Caco-2 (cell line): ENCODE measurements around the gene PI4K2B. TPM values are rescaled to one million over a fixed set of nuclear protein-coding genes. Genes with fewer than 3 reads are reported as not detected.

Experiments
- BruUV-seq: library from RNA; stranded (reverse); fragments of 400-500 nt; replicated peaks from 2 replicates; lab custom pipeline; 2021; lab: Mats Ljungman, UMichigan
- CTCF ChIA-PET: fragments of 300-600 bp; sonication (Branson Sonifier 250); formaldehyde crosslinking; loops from one replicate; lab custom pipeline; 2022; ENCODE audit warnings: antibody characterized with exemption; lab: Charles Lee
- POLR2A ChIA-PET: fragments of 300-600 bp; sonication (Branson Sonifier 250); formaldehyde crosslinking; loops from one replicate; lab custom pipeline; 2022; ENCODE audit warnings: antibody characterized with exemption; lab: Charles Lee
- DNase-seq, 2 experiments: peaks; one replicate each; pipeline versions ENCODE4 v3.0.0 to v3.0.0-alpha.2; 2020 to 2022
- H3K27me3 ChIP-seq: replicated peaks from 2 replicates; pipeline ENCODE4 v1.6.0; 2011; ENCODE audit warnings: low read length; ENCODE audit not compliant: control insufficient read depth, insufficient read depth
- H3K36me3 ChIP-seq: 2 replicates; pipeline ENCODE4 v1.5.1; 2011; ENCODE audit warnings: low read length; ENCODE audit not compliant: control insufficient read depth, insufficient read depth
- H3K4me1 ChIP-seq: fragments of 250-450 bp; sonication (Bioruptor Pico); 2 replicates; pipeline ENCODE4 v1.5.1; 2020; ENCODE audit warnings: mild to moderate bottlenecking
- H3K4me3 ChIP-seq: 2 replicates; pipeline ENCODE4 v1.5.1; 2011; ENCODE audit warnings: low read depth, mild to moderate bottlenecking, control low read depth, low read length
- H3K9me3 ChIP-seq: fragments of 250-450 bp; sonication (Bioruptor Pico); 2 replicates; pipeline ENCODE4 v1.5.1; 2020; ENCODE audit warnings: mild to moderate bottlenecking, moderate library complexity
- H3K27ac Mint-ChIP-seq: one replicate; pipeline ENCODE4 v1.8.0; 2022; ENCODE audit warnings: mixed read lengths; ENCODE audit not compliant: unreplicated experiment
- H3K27me3 Mint-ChIP-seq: one replicate; pipeline ENCODE4 v1.8.0; 2022; ENCODE audit warnings: mixed read lengths; ENCODE audit not compliant: insufficient read depth, unreplicated experiment
- H3K36me3 Mint-ChIP-seq: one replicate; pipeline ENCODE4 v1.8.0; 2022; ENCODE audit warnings: mild to moderate bottlenecking, mixed read lengths; ENCODE audit not compliant: insufficient read depth, unreplicated experiment
- H3K4me1 Mint-ChIP-seq: one replicate; pipeline ENCODE4 v1.8.0; 2022; ENCODE audit warnings: low read depth, mixed read lengths; ENCODE audit not compliant: unreplicated experiment
- H3K4me3 Mint-ChIP-seq: one replicate; pipeline ENCODE4 v1.8.0; 2022; ENCODE audit warnings: mild to moderate bottlenecking, moderate library complexity, mixed read lengths; ENCODE audit not compliant: unreplicated experiment
- H3K9me3 Mint-ChIP-seq: one replicate; pipeline ENCODE4 v1.8.0; 2022; ENCODE audit warnings: mixed read lengths; ENCODE audit not compliant: unreplicated experiment
- CTCF ChIP-seq, 2 experiments: fragments of 200-600 bp in 1 of 2; IDR thresholded peaks; 1 replicate in 1 of 2; 2 replicates in 1 of 2; pipeline versions ENCODE4 v1.5.1 to v1.8.0; 2011 to 2022; ENCODE audit warnings: antibody characterized with exemption in 1 of 2, control low read depth in 1 of 2, inconsistent platforms in 1 of 2, low read depth in 1 of 2, low read length in 1 of 2, mild to moderate bottlenecking in 1 of 2, moderate library complexity in 1 of 2; ENCODE audit not compliant: insufficient read depth in 1 of 2, severe bottlenecking in 1 of 2, unreplicated experiment in 1 of 2
- intact Hi-C: fragments of 100-400 bp; cut with micrococcal nuclease; formaldehyde crosslinking; loops from one replicate; pipeline ENCODE4 v1.10.0; 2022; ENCODE audit not compliant: unreplicated experiment
- total RNA-seq: library from RNA; stranded (reverse); gene quantifications from 2 replicates; pipeline ENCODE4 v1.2.3, GENCODE V29; 2022

Gene PI4K2B
- total RNA-seq, 1 experiment from 2014 or later: 25.0 TPM

GRCh38 chr4:25215511-25215910, 18.3 kb upstream of the PI4K2B start:
- POLR2A ChIA-PET: no interaction called here
- DNase-seq: no peak
- no peaks in the 10 kb centered on the region for H3K4me1 Mint-ChIP-seq
- H3K4me3 ChIP-seq: no peak overlapping the region
- no peaks in the 10 kb centered on the region for H3K36me3 ChIP-seq
- BruUV-seq: no TSS peak
- H3K4me3 Mint-ChIP-seq: no peak overlapping the region
- H3K27ac Mint-ChIP-seq: no peak overlapping the region
- H3K9me3 Mint-ChIP-seq: no peaks in the 10 kb centered on the region
- intact Hi-C loops: no loop called here
- H3K36me3 Mint-ChIP-seq: no peaks in the 10 kb centered on the region
- no peaks in the 10 kb centered on the region for H3K27me3 ChIP-seq
- CTCF ChIA-PET: no interaction called here
- TF ChIP-seq CTCF (IDR thresholded peaks at IDR 0.05; ENCODE audit: insufficient read depth in 1 of 2, low read depth in 1 of 2, low read length in 1 of 2, severe bottlenecking in 1 of 2, unreplicated experiment in 1 of 2): no peak
- H3K4me1 ChIP-seq: peaks cover 6% of the 10 kb centered on the region; the same call in 1 of the 2 replicates
- H3K9me3 ChIP-seq: no peaks in the 10 kb centered on the region
- no peaks in the 10 kb centered on the region for H3K27me3 Mint-ChIP-seq

- intact Hi-C loops: no loop called here
- Histone ChIP-seq H3K9me3 (peaks cover 28% of the 10 kb centered on the region), H3K4me3 (no peak overlapping the region), H3K4me1 (no peaks in the 10 kb centered on the region), H3K27me3 (no peaks in the 10 kb centered on the region), H3K36me3 (no peaks in the 10 kb centered on the region)
- H3K4me3 Mint-ChIP-seq: no peak overlapping the region
- ChIA-PET CTCF (no interaction called here), POLR2A (no interaction called here)
- H3K9me3 Mint-ChIP-seq: peaks cover 20% of the 10 kb centered on the region
- no peak for TF ChIP-seq CTCF (IDR thresholded peaks at IDR 0.05; ENCODE audit: insufficient read depth in 1 of 2, low read depth in 1 of 2, low read length in 1 of 2, severe bottlenecking in 1 of 2, unreplicated experiment in 1 of 2)
- H3K36me3 Mint-ChIP-seq: no peaks in the 10 kb centered on the region
- no peaks in the 10 kb centered on the region for H3K4me1 Mint-ChIP-seq
- BruUV-seq: no TSS peak
- no peak for DNase-seq
- no peaks in the 10 kb centered on the region for H3K27me3 Mint-ChIP-seq
- H3K27ac Mint-ChIP-seq: no peak overlapping the region
These were observed 12.5 kb upstream of the PI4K2B start for GRCh38 chr4:25221377-25221776.

DNA sequence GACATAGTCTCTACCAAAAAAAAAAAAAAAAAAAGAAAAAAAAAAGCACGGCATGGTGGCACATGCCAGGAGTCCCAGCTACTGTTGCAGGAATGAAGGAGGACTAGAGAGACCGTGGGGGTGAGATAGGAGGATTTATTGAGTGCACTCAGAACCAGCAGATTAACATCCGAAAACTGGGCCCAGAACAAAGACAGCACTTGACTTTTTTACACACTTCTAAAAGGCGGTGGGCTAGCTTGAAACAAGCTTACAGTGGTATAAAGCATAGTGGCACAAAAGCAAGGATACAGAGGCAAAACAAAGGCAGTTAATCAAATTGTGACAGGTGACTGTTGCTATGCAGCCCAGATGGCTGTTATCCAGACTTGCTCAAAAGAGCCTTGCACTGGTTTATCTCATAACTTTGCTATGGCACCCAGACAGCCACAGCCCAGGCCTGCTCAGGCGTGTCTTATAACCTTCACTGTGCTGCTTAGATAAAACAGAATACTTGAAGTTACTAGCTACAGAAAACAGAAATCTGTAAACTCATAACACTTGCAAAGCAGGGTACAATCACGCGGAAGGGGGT, 9.9 kb upstream of the PI4K2B start:
- H3K27me3 Mint-ChIP-seq: no peaks in the 10 kb centered on the region
- TF ChIP-seq CTCF (IDR thresholded peaks at IDR 0.05; ENCODE audit: insufficient read depth in 1 of 2, low read depth in 1 of 2, low read length in 1 of 2, severe bottlenecking in 1 of 2, unreplicated experiment in 1 of 2): no peak
- H3K4me3 Mint-ChIP-seq: no peak overlapping the region
- no peaks in the 10 kb centered on the region for H3K36me3 Mint-ChIP-seq
- H3K36me3 ChIP-seq: no peaks in the 10 kb centered on the region
- no TSS peak for BruUV-seq
- peak; percentile 52 to 70 for DNase-seq
- ChIA-PET POLR2A (no interaction called here), CTCF (no interaction called here)
- H3K27ac Mint-ChIP-seq: no peak overlapping the region
- H3K4me1 Mint-ChIP-seq: no peaks in the 10 kb centered on the region
- peaks cover 28% of the 10 kb centered on the region for H3K9me3 ChIP-seq
- peaks cover 36% of the 10 kb centered on the region for H3K9me3 Mint-ChIP-seq
- no peak overlapping the region for H3K4me3 ChIP-seq
- no peaks in the 10 kb centered on the region for H3K4me1 ChIP-seq
- intact Hi-C loops: no loop called here
- H3K27me3 ChIP-seq: no peaks in the 10 kb centered on the region
